HG03060 (cell line): ENCODE results near the gene PDIA5.

Experiments used
- ATAC-seq: cut with Tn5 transposase; IDR thresholded peaks from one replicate; pipeline ENCODE4 v1.9.1; 2021; ENCODE audit warnings: low read depth, moderate number of reproducible peaks; ENCODE audit not compliant: unreplicated experiment

Gene PDIA5

GRCh38 chr3:123068601-123069381 lies 2.0 kb downstream of the PDIA5 start:
- no peak for ATAC-seq

- no peak for ATAC-seq
These were observed 3.7 kb downstream of the PDIA5 start for GRCh38 chr3:123070510-123070909.

- ATAC-seq, result no peak
These were observed 4.3 kb downstream of the PDIA5 start for GRCh38 chr3:123071146-123071545.

- ATAC-seq, result no peak
These were observed 4.8 kb downstream of the PDIA5 start for GRCh38 chr3:123071581-123071980.

GRCh38 chr3:123072152-123072551 lies 5.3 kb downstream of the PDIA5 start:
- ATAC-seq, result no peak

- no peak for ATAC-seq
These were observed 5.7 kb downstream of the PDIA5 start for GRCh38 chr3:123072564-123072963.

- ATAC-seq, result no peak
These were observed 8.5 kb downstream of the PDIA5 start for GRCh38 chr3:123075359-123075758.

GRCh38 chr3:123076112-123076495 lies 9.3 kb downstream of the PDIA5 start:
- no peak for ATAC-seq

- no peak for ATAC-seq
These were observed 9.9 kb downstream of the PDIA5 start for GRCh38 chr3:123076496-123077418.

GRCh38 chr3:123078101-123078500 lies 11.3 kb downstream of the PDIA5 start:
- ATAC-seq, result no peak

GRCh38 chr3:123080864-123081562 lies 14.2 kb downstream of the PDIA5 start:
- no peak for ATAC-seq

- ATAC-seq, result no peak
These were observed 15.0 kb downstream of the PDIA5 start for GRCh38 chr3:123081718-123082369.

- ATAC-seq, result no peak
These were observed 15.7 kb downstream of the PDIA5 start for GRCh38 chr3:123082370-123083065.

GRCh38 chr3:123083383-123084124 lies 16.7 kb downstream of the PDIA5 start:
- no peak for ATAC-seq

- no peak for ATAC-seq
These were observed 17.4 kb downstream of the PDIA5 start for GRCh38 chr3:123084192-123084591.

GRCh38 chr3:123084738-123085237 lies 18.0 kb downstream of the PDIA5 start:
- ATAC-seq, result no peak

GRCh38 chr3:123085293-123085931 lies 18.6 kb downstream of the PDIA5 start:
- no peak for ATAC-seq

- ATAC-seq, result no peak
These were observed 19.3 kb downstream of the PDIA5 start for GRCh38 chr3:123085932-123086627.
